Measurements from ENCODE around the gene BAIAP2L1. TPM values are rescaled to one million over a fixed set of nuclear protein-coding genes. Genes with fewer than 3 reads are reported as not detected.

BAIAP2L1 gene
- total RNA-seq, 1 donor from 2014 or later: 28.0 TPM

GRCh38 chr7:98360221-98361130 is 40.4 kb downstream of the BAIAP2L1 start:
- no peak for DNase-seq (ENCODE audit: extremely low spot score, unreplicated experiment)
- Mint-ChIP-seq H3K27me3 (no peaks in the 10 kb centered on the region), H3K9me3 (peaks cover 5% of the 10 kb centered on the region), H3K4me1 (ENCODE audit: unreplicated experiment) (peaks cover 7% of the 10 kb centered on the region), H3K36me3 (no peaks in the 10 kb centered on the region), H3K27ac (peak overlapping the region; percentile 87), H3K4me3 (peak overlapping the region; percentile 51)
- no peak for TF ChIP-seq CTCF (conservative IDR thresholded peaks at IDR 0.05)

DNA sequence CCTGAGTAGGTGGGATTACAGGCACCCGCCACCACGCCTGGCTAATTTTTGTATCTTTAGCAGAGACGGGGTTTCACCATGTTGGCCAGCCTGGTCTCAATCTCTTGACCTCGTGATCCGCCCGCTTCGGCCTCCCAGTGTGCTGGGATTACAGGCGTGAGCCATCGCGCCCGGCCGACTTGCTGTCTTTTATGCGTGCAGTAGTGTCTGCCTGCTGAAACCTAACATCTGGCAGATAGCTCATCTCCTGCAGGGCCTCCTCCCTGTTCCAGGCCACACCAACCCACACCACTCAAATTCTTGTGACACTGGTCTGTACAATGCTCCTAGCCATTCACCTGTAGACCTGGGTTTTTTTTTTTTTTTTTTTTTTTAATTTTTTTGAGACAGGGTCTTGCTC is 41.5 kb downstream of the BAIAP2L1 start:
- Mint-ChIP-seq H3K27me3 (no peaks in the 10 kb centered on the region), H3K9me3 (peaks cover 5% of the 10 kb centered on the region)
- TF ChIP-seq CTCF (conservative IDR thresholded peaks at IDR 0.05): no peak

DNA sequence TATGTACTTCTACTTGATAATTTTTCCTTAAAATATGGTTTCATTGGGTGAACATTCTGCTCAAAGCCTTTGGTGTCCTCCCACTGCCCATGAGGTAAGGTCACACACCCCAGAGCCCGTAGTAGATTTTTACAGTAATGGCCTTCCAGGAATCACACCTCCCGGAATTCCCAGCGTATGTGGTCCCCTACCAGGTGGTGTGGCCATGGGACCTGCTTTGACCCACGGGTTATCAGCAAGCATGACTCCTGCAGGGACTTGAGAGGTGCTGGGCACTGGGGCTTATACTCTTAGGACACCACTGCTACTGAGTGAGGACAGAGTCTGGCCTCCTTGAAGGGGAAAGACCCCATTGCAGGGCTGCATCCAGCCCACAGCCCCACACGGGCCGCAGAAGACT is 42.2 kb downstream of the BAIAP2L1 start:
- no peak overlapping the region for H3K4me3 Mint-ChIP-seq
- peaks cover 18% of the 10 kb centered on the region for H3K4me1 Mint-ChIP-seq (ENCODE audit: unreplicated experiment)
- H3K27me3 Mint-ChIP-seq: no peaks in the 10 kb centered on the region
- peaks cover 8% of the 10 kb centered on the region for H3K36me3 Mint-ChIP-seq
- DNase-seq (ENCODE audit: extremely low spot score, unreplicated experiment): no peak
- H3K27ac Mint-ChIP-seq: no peak overlapping the region
- H3K9me3 Mint-ChIP-seq: peaks cover 5% of the 10 kb centered on the region
- TF ChIP-seq CTCF (conservative IDR thresholded peaks at IDR 0.05): no peak

More for the DNA sequence above, 41.5 kb downstream of the BAIAP2L1 start:
- no peak for DNase-seq (ENCODE audit: extremely low spot score, unreplicated experiment)
- Mint-ChIP-seq H3K4me1 (ENCODE audit: unreplicated experiment) (peaks cover 12% of the 10 kb centered on the region), H3K4me3 (no peak overlapping the region), H3K36me3 (peaks cover 2% of the 10 kb centered on the region), H3K27ac (no peak overlapping the region)

DNA sequence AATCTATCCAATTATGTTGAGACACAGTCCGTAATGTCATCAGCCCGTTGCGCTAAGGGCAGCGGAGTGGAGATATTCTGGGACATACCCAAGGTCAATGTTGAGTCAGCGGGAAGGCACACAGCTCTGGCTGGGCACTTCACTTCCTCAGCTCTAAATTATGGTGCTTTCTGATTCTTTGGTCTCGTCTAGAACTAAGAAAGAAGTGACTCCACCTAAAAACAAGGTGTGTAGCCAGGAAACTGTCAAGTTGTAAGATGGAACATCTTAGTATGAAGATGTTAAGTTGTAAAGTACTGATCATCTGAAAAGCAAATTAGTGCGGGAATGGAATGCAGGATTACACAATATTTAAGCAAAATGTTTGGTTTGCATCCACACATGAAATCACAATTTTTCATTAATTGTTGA is 43.1 kb downstream of the BAIAP2L1 start:
- no peak for DNase-seq (ENCODE audit: extremely low spot score, unreplicated experiment)
- no peaks in the 10 kb centered on the region for H3K27me3 Mint-ChIP-seq
- H3K36me3 Mint-ChIP-seq: peaks cover 8% of the 10 kb centered on the region
- no peak overlapping the region for H3K4me3 Mint-ChIP-seq
- peak overlapping the region; percentile 78 for H3K27ac Mint-ChIP-seq
- peaks cover 18% of the 10 kb centered on the region for H3K4me1 Mint-ChIP-seq (ENCODE audit: unreplicated experiment)
- H3K9me3 Mint-ChIP-seq: peaks cover 5% of the 10 kb centered on the region
- TF ChIP-seq CTCF (conservative IDR thresholded peaks at IDR 0.05): no peak

- H3K9me3 Mint-ChIP-seq: peaks cover 5% of the 10 kb centered on the region
- no peak overlapping the region for H3K4me3 Mint-ChIP-seq
- peaks cover 11% of the 10 kb centered on the region for H3K4me1 Mint-ChIP-seq (ENCODE audit: unreplicated experiment)
- peak overlapping the region; percentile 93 for H3K27ac Mint-ChIP-seq
- no peak for DNase-seq (ENCODE audit: extremely low spot score, unreplicated experiment)
- no peaks in the 10 kb centered on the region for H3K27me3 Mint-ChIP-seq
- TF ChIP-seq CTCF (conservative IDR thresholded peaks at IDR 0.05): no peak
- H3K36me3 Mint-ChIP-seq: peaks cover 11% of the 10 kb centered on the region
Measured at GRCh38 chr7:98355250-98355538, 45.7 kb downstream of the BAIAP2L1 start.
